Duodenal mucosa (tissue), 2 donors: ENCODE results near the gene BMPR1A.

Experiments used
- H3K27ac ChIP-seq: one replicate; pipeline ENCODE4 v1.7.0; 2013; ENCODE audit warnings: low read depth, low read length
- H3K27me3 ChIP-seq, 2 donors: one replicate each; pipeline ENCODE4 v1.7.0; 2013; ENCODE audit warnings: low read length in 2 of 2, control low read depth in 1 of 2; ENCODE audit not compliant: insufficient read depth in 2 of 2, control insufficient read depth in 1 of 2
- H3K36me3 ChIP-seq, 2 donors: one replicate each; pipeline ENCODE4 v1.7.0; 2013; ENCODE audit warnings: low read length in 2 of 2, control low read depth in 1 of 2; ENCODE audit not compliant: insufficient read depth in 2 of 2, control insufficient read depth in 1 of 2
- H3K4me1 ChIP-seq, 2 donors: one replicate each; pipeline ENCODE4 v1.7.0; 2013; ENCODE audit warnings: low read length in 2 of 2, control low read depth in 1 of 2; ENCODE audit not compliant: insufficient read depth in 2 of 2, control insufficient read depth in 1 of 2
- H3K4me3 ChIP-seq, 2 donors: one replicate each; pipeline ENCODE4 v1.7.0; 2013; ENCODE audit warnings: low read length in 2 of 2, low read depth in 1 of 2
- H3K9ac ChIP-seq, 2 donors: one replicate each; pipeline ENCODE4 v1.7.0; 2013; ENCODE audit warnings: low read length in 2 of 2, low read depth in 1 of 2
- H3K9me3 ChIP-seq, 2 donors: one replicate each; pipeline ENCODE4 v1.7.0; 2013; ENCODE audit warnings: low read length in 2 of 2, control low read depth in 1 of 2; ENCODE audit not compliant: control insufficient read depth in 1 of 2

BMPR1A gene

GRCh38 chr10:86867149-86867548 lies 110.7 kb downstream of the BMPR1A start:
- Histone ChIP-seq H3K9me3 (no peaks in the 10 kb centered on the region), H3K36me3 (no peaks in the 10 kb centered on the region), H3K4me3 (no peak overlapping the region), H3K27me3 (no peaks in the 10 kb centered on the region), H3K9ac (no peak overlapping the region), H3K27ac (no peak overlapping the region), H3K4me1 (no peaks in the 10 kb centered on the region)

- no peaks in the 10 kb centered on the region for H3K36me3 ChIP-seq
- no peaks in the 10 kb centered on the region for H3K9me3 ChIP-seq
- H3K9ac ChIP-seq = no peak overlapping the region
- H3K4me1 ChIP-seq = no peaks in the 10 kb centered on the region
- H3K4me3 ChIP-seq = no peak overlapping the region
- H3K27me3 ChIP-seq = no peaks in the 10 kb centered on the region
- H3K27ac ChIP-seq = no peak overlapping the region
Observed at GRCh38 chr10:86868353-86868752, 111.9 kb downstream of the BMPR1A start.

GRCh38 chr10:86870679-86871078 lies 114.3 kb downstream of the BMPR1A start:
- no peak overlapping the region for H3K4me3 ChIP-seq
- no peaks in the 10 kb centered on the region for H3K9me3 ChIP-seq
- H3K4me1 ChIP-seq = no peaks in the 10 kb centered on the region
- H3K27ac ChIP-seq = no peak overlapping the region
- no peaks in the 10 kb centered on the region for H3K36me3 ChIP-seq
- H3K9ac ChIP-seq = no peak overlapping the region
- H3K27me3 ChIP-seq = no peaks in the 10 kb centered on the region

- Histone ChIP-seq H3K27me3 (no peaks in the 10 kb centered on the region), H3K9ac (no peak overlapping the region), H3K4me3 (no peak overlapping the region), H3K4me1 (peaks cover 0 to 1% of the 10 kb centered on the region in 2 donors), H3K27ac (no peak overlapping the region), H3K9me3 (no peaks in the 10 kb centered on the region), H3K36me3 (peaks cover 0 to 4% of the 10 kb centered on the region in 2 donors)
Observed at GRCh38 chr10:86871563-86872183, 115.3 kb downstream of the BMPR1A start.

- Histone ChIP-seq H3K27ac (no peak overlapping the region), H3K27me3 (no peaks in the 10 kb centered on the region), H3K9me3 (no peaks in the 10 kb centered on the region), H3K9ac (no peak overlapping the region), H3K36me3 (peaks cover 0 to 4% of the 10 kb centered on the region in 2 donors), H3K4me1 (peaks cover 0 to 3% of the 10 kb centered on the region in 2 donors), H3K4me3 (no peak overlapping the region)
Observed at GRCh38 chr10:86872757-86873156, 116.3 kb downstream of the BMPR1A start.

GRCh38 chr10:86876748-86877147 lies 120.3 kb downstream of the BMPR1A start:
- Histone ChIP-seq H3K27ac (no peak overlapping the region), H3K4me3 (no peak overlapping the region), H3K36me3 (peaks cover 0 to 4% of the 10 kb centered on the region in 2 donors)

GRCh38 chr10:86878983-86879713 lies 122.7 kb downstream of the BMPR1A start:
- H3K4me3 ChIP-seq = no peak overlapping the region
- H3K9me3 ChIP-seq = no peaks in the 10 kb centered on the region
- H3K4me1 ChIP-seq = peaks cover 0 to 3% of the 10 kb centered on the region in 2 donors
- no peaks in the 10 kb centered on the region for H3K27me3 ChIP-seq
- no peak overlapping the region for H3K27ac ChIP-seq
- peaks cover 0 to 4% of the 10 kb centered on the region in 2 donors for H3K36me3 ChIP-seq
- no peak overlapping the region for H3K9ac ChIP-seq

More at GRCh38 chr10:86876748-86877147, 120.3 kb downstream of the BMPR1A start:
- H3K9ac ChIP-seq = no peak overlapping the region
- peaks cover 0 to 3% of the 10 kb centered on the region in 2 donors for H3K4me1 ChIP-seq
- H3K9me3 ChIP-seq = no peaks in the 10 kb centered on the region
- H3K27me3 ChIP-seq = no peaks in the 10 kb centered on the region

- peaks cover 0 to 3% of the 10 kb centered on the region in 2 donors for H3K4me1 ChIP-seq
- H3K4me3 ChIP-seq = no peak overlapping the region
- peaks cover 0 to 2% of the 10 kb centered on the region in 2 donors for H3K36me3 ChIP-seq
- H3K27ac ChIP-seq = no peak overlapping the region
- H3K9me3 ChIP-seq = no peaks in the 10 kb centered on the region
- H3K27me3 ChIP-seq = no peaks in the 10 kb centered on the region
- H3K9ac ChIP-seq = no peak overlapping the region
Observed at GRCh38 chr10:86880971-86881370, 124.6 kb downstream of the BMPR1A start.

- Histone ChIP-seq H3K9ac (no peak overlapping the region), H3K9me3 (no peaks in the 10 kb centered on the region), H3K36me3 (peaks cover 0 to 11% of the 10 kb centered on the region in 2 donors), H3K27ac (no peak overlapping the region), H3K4me3 (no peak overlapping the region), H3K4me1 (no peaks in the 10 kb centered on the region), H3K27me3 (no peaks in the 10 kb centered on the region)
Observed at GRCh38 chr10:86888585-86889381, 132.4 kb downstream of the BMPR1A start.

GRCh38 chr10:86889997-86890396 lies 133.6 kb downstream of the BMPR1A start:
- no peak overlapping the region for H3K27ac ChIP-seq

More at GRCh38 chr10:86889997-86890396, 133.6 kb downstream of the BMPR1A start:
- Histone ChIP-seq H3K27me3 (no peaks in the 10 kb centered on the region), H3K9ac (no peak overlapping the region), H3K9me3 (no peaks in the 10 kb centered on the region), H3K4me1 (no peaks in the 10 kb centered on the region), H3K4me3 (no peak overlapping the region), H3K36me3 (peaks cover 0 to 14% of the 10 kb centered on the region in 2 donors)
